OCI-LY7 (cell line): ENCODE results near the gene CALCB. TPM values are rescaled to one million over a fixed set of nuclear protein-coding genes. Genes with fewer than 3 reads are reported as not detected.
A peak's percentile ranks its signal among the peaks of the same experiment; 100 is the strongest.

Experiments used
- BruUV-seq: library from RNA; stranded (reverse); fragments of 400-500 nt; replicated peaks from 2 replicates; lab custom pipeline; 2021; lab: Mats Ljungman, UMichigan
- CTCF ChIA-PET: fragments of 300-600 bp; sonication (Branson Sonifier 250); formaldehyde crosslinking; loops from one replicate; lab custom pipeline; 2022; ENCODE audit warnings: antibody characterized with exemption; ENCODE audit not compliant: unreplicated experiment; lab: Charles Lee
- POLR2A ChIA-PET: fragments of 300-600 bp; sonication (Branson Sonifier 250); formaldehyde crosslinking; loops from one replicate; lab custom pipeline; 2022; ENCODE audit warnings: antibody characterized with exemption; lab: Charles Lee
- DNase-seq: peaks from one replicate; pipeline ENCODE4 v3.0.0-alpha.2; 2015; ENCODE audit warnings: low spot score
- H2AFZ ChIP-seq: fragments of 200-600 bp; sonication (generic), shearing (Covaris generic); 2 replicates; pipeline ENCODE4 v1.6.1; 2014; ENCODE audit warnings: mild to moderate bottlenecking, antibody characterized with exemption, low read length, moderate library complexity
- H3K27ac ChIP-seq: fragments of 200-600 bp; sonication (generic); 2 replicates; pipeline ENCODE4 v1.5.1; 2014; ENCODE audit warnings: mixed run types, low read depth, mild to moderate bottlenecking, moderate library complexity, low read length, inconsistent platforms; ENCODE audit not compliant: poor library complexity, severe bottlenecking
- H3K36me3 ChIP-seq: fragments of 200-600 bp; sonication (generic); 2 replicates; pipeline ENCODE4 v1.6.1; 2014; ENCODE audit warnings: mild to moderate bottlenecking, antibody characterized with exemption, low read length, moderate library complexity, mixed read lengths; ENCODE audit not compliant: insufficient read depth
- H3K4me1 ChIP-seq: fragments of 200-600 bp; sonication (generic); 2 replicates; pipeline ENCODE4 v1.5.1; 2014; ENCODE audit warnings: mild to moderate bottlenecking, low read length; ENCODE audit not compliant: insufficient read depth, poor library complexity, severe bottlenecking
- H3K4me2 ChIP-seq: fragments of 200-600 bp; sonication (generic); 2 replicates; pipeline ENCODE4 v1.6.1; 2014; ENCODE audit warnings: mild to moderate bottlenecking, low read length
- H3K4me3 ChIP-seq: fragments of 200-600 bp; sonication (generic); 2 replicates; pipeline ENCODE4 v1.5.1; 2014; ENCODE audit warnings: mild to moderate bottlenecking, low read depth, low read length; ENCODE audit not compliant: poor library complexity, severe bottlenecking
- H3K79me2 ChIP-seq: fragments of 200-600 bp; sonication (generic); 2 replicates; pipeline ENCODE4 v1.6.1; 2016; ENCODE audit warnings: low read depth, mild to moderate bottlenecking, low read length, moderate library complexity, mixed read lengths; ENCODE audit not compliant: insufficient read depth
- H3K9me2 ChIP-seq: fragments of 200-600 bp; sonication (generic); 2 replicates; pipeline ENCODE4 v1.6.1; 2016; ENCODE audit warnings: mild to moderate bottlenecking, low read length, mixed read lengths; ENCODE audit not compliant: insufficient read depth
- H3K9me3 ChIP-seq: fragments of 200-600 bp; sonication (generic); 2 replicates; pipeline ENCODE4 v1.6.1; 2014; ENCODE audit warnings: mild to moderate bottlenecking, mixed run types, low read length, mixed read lengths
- H4K20me1 ChIP-seq: fragments of 200-600 bp; sonication (generic); 2 replicates; pipeline ENCODE4 v1.6.1; 2014; ENCODE audit warnings: mild to moderate bottlenecking, antibody characterized with exemption, low read length, moderate library complexity, mixed read lengths; ENCODE audit not compliant: insufficient read depth
- CTCF ChIP-seq: fragments of 200-600 bp; sonication (generic); conservative IDR thresholded peaks from 2 replicates; pipeline ENCODE4 v1.5.1; 2014; ENCODE audit warnings: mild to moderate bottlenecking, antibody characterized with exemption, low read length, moderate library complexity, mixed read lengths
- EZH2phosphoT487 ChIP-seq: fragments of 200-600 bp; sonication (generic); IDR thresholded peaks from 2 replicates; pipeline ENCODE4 v1.6.1; 2018; ENCODE audit warnings: low read depth, borderline replicate concordance, mild to moderate bottlenecking, mixed run types, antibody characterized with exemption, low read length, moderate library complexity, mixed read lengths
- intact Hi-C: fragments of 100-400 bp; cut with micrococcal nuclease; formaldehyde crosslinking; loops from one replicate; pipeline ENCODE4 v1.10.0; 2022; ENCODE audit not compliant: unreplicated experiment
- total RNA-seq, 2 experiments: library from RNA; depleted of rRNA in 1 of 2; stranded (reverse); fragments of >200 nt in 1 of 2; shearing (Covaris generic) in 1 of 2; gene quantifications; 2 replicates each; pipeline ENCODE4 v1.2.3, GENCODE V29; 2014 to 2022

The CALCB gene
- total RNA-seq, 2 experiments from 2014 or later, result 0.44 TPM; not detected in 1

- Histone ChIP-seq H3K9me3 (no peaks in the 10 kb centered on the region), H3K4me2 (peak overlapping the region; percentile 27; the same call in 1 of the 2 replicates), H3K36me3 (no peaks in the 10 kb centered on the region), H2AFZ (peak overlapping the region; percentile 48; the same call in 1 of the 2 replicates), H3K4me1 (no peaks in the 10 kb centered on the region), H4K20me1 (no peaks in the 10 kb centered on the region), H3K27ac (no peak overlapping the region), H3K9me2 (no peaks in the 10 kb centered on the region), H3K79me2 (no peaks in the 10 kb centered on the region), H3K4me3 (no peak overlapping the region)
- intact Hi-C loops, result loop anchor here (2.0 to 10.0 kb wide), 2 partner anchors 166 to 280 kb away; no protein-coding TSS in a partner anchor
- CTCF ChIA-PET, result interaction anchor here (0.9 to 1.6 kb wide), 2 partner anchors 24 to 167 kb away, joined by 3 to 8 read pairs; no protein-coding TSS in a partner anchor
- no peak for TF ChIP-seq EZH2phosphoT487
- TF ChIP-seq CTCF, result peak; percentile 76
- POLR2A ChIA-PET, result no interaction called here
- DNase-seq, result peak; percentile 59
- BruUV-seq, result no TSS peak
Measured at GRCh38 chr11:15074206-15075161, 1.1 kb downstream of the CALCB start.

- ChIA-PET CTCF (interaction anchor here (1.6 kb wide), 1 partner anchor 167 kb away, joined by 8 read pairs; no protein-coding TSS in a partner anchor), POLR2A (no interaction called here)
- H3K4me3 ChIP-seq, result no peak overlapping the region
- peak; percentile 38; the same call in 1 of the 2 replicates for TF ChIP-seq CTCF
- TF ChIP-seq EZH2phosphoT487, result no peak
- no peaks in the 10 kb centered on the region for H4K20me1 ChIP-seq
- no peak overlapping the region for H2AFZ ChIP-seq
- H3K4me2 ChIP-seq, result no peak overlapping the region
- H3K36me3 ChIP-seq, result no peaks in the 10 kb centered on the region
- no peaks in the 10 kb centered on the region for H3K9me3 ChIP-seq
- no peak for DNase-seq
- H3K27ac ChIP-seq, result no peak overlapping the region
- no peaks in the 10 kb centered on the region for H3K79me2 ChIP-seq
- intact Hi-C loops, result loop anchor here (2.0 to 10.0 kb wide), 2 partner anchors 166 to 280 kb away; no protein-coding TSS in a partner anchor
- no peaks in the 10 kb centered on the region for H3K4me1 ChIP-seq
- no TSS peak for BruUV-seq
- H3K9me2 ChIP-seq, result no peaks in the 10 kb centered on the region
Measured at GRCh38 chr11:15075162-15075526, 1.8 kb downstream of the CALCB start.
